BJ (cell line): ENCODE measurements around the gene GFER. TPM values are rescaled to one million over a fixed set of nuclear protein-coding genes. Genes with fewer than 3 reads are reported as not detected.

Experiments used
- CTCF ChIA-PET: fragments of 350-600 bp; formaldehyde crosslinking; extraction: SDS; loops from one replicate; lab custom pipeline; 2021; ENCODE audit warnings: antibody characterized with exemption, inconsistent platforms; lab: Yijun Ruan, JAX
- POLR2A ChIA-PET: fragments of 300-600 bp; sonication (Branson Sonifier 250); formaldehyde crosslinking; extraction: SDS; loops from one replicate; lab custom pipeline; 2021; ENCODE audit warnings: antibody characterized with exemption; lab: Charles Lee
- DNase-seq: peaks from one replicate; pipeline ENCODE4 v3.0.0-alpha.2; 2011; ENCODE audit warnings: low read depth
- H3K27me3 ChIP-seq: 2 replicates; pipeline ENCODE4 v1.6.0; 2011; ENCODE audit warnings: low read length; ENCODE audit not compliant: control insufficient read depth, insufficient read depth
- H3K36me3 ChIP-seq: 2 replicates; pipeline ENCODE4 v1.5.1; 2011; ENCODE audit warnings: low read length; ENCODE audit not compliant: control insufficient read depth, insufficient read depth
- H3K4me3 ChIP-seq: 2 replicates; pipeline ENCODE4 v1.5.1; 2011; ENCODE audit warnings: low read depth, mild to moderate bottlenecking, control low read depth, low read length
- polyA plus RNA-seq: library from polyadenylated mRNA; depleted of rRNA; stranded (reverse); fragments of >200 nt; gene quantifications from 2 replicates; pipeline ENCODE4 v1.2.3, GENCODE V29; 2011
- TF ChIP-seq, protein P1 (sequence below): IDR thresholded peaks from 2 replicates; pipeline ENCODE4 v1.5.1; 2011; ENCODE audit warnings: low read depth, mild to moderate bottlenecking, control low read depth, inconsistent platforms, low read length, moderate library complexity; ENCODE audit not compliant: insufficient read depth

The GFER gene
- polyA plus RNA-seq, 1 experiment = 19.8 TPM

- no peak for DNase-seq
- TF ChIP-seq, protein P1, sequence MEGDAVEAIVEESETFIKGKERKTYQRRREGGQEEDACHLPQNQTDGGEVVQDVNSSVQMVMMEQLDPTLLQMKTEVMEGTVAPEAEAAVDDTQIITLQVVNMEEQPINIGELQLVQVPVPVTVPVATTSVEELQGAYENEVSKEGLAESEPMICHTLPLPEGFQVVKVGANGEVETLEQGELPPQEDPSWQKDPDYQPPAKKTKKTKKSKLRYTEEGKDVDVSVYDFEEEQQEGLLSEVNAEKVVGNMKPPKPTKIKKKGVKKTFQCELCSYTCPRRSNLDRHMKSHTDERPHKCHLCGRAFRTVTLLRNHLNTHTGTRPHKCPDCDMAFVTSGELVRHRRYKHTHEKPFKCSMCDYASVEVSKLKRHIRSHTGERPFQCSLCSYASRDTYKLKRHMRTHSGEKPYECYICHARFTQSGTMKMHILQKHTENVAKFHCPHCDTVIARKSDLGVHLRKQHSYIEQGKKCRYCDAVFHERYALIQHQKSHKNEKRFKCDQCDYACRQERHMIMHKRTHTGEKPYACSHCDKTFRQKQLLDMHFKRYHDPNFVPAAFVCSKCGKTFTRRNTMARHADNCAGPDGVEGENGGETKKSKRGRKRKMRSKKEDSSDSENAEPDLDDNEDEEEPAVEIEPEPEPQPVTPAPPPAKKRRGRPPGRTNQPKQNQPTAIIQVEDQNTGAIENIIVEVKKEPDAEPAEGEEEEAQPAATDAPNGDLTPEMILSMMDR = no peak
- peaks cover 12% of the 10 kb centered on the region for H3K36me3 ChIP-seq
- POLR2A ChIA-PET = no interaction called here
- no peaks in the 10 kb centered on the region for H3K27me3 ChIP-seq
- CTCF ChIA-PET = no interaction called here
- H3K4me3 ChIP-seq = no peak overlapping the region
These were observed 45.4 kb downstream of the GFER start for GRCh38 chr16:2029350-2029749.

GRCh38 chr16:2030036-2030435 lies 46.0 kb downstream of the GFER start:
- Histone ChIP-seq H3K36me3 (peaks cover 12% of the 10 kb centered on the region), H3K4me3 (no peak overlapping the region), H3K27me3 (no peaks in the 10 kb centered on the region)
- ChIA-PET CTCF (interaction anchor here (0.5 to 0.8 kb wide), 2 partner anchors 26 to 35 kb away, joined by 3 read pairs; no protein-coding TSS in a partner anchor), POLR2A (no interaction called here)
- TF ChIP-seq, protein P1 = no peak
- DNase-seq = no peak

- peaks cover 14% of the 10 kb centered on the region for H3K36me3 ChIP-seq
- TF ChIP-seq, protein P1 = no peak
- ChIA-PET CTCF (interaction anchor here (2.3 kb wide), 1 partner anchor 109 kb away, joined by 4 read pairs; no protein-coding TSS in a partner anchor), POLR2A (no interaction called here)
- no peak for DNase-seq
- H3K4me3 ChIP-seq = no peak overlapping the region
- H3K27me3 ChIP-seq = no peaks in the 10 kb centered on the region
These were observed 47.1 kb downstream of the GFER start for GRCh38 chr16:2031081-2031577.

GRCh38 chr16:2032285-2033056 lies 48.5 kb downstream of the GFER start:
- DNase-seq = no peak
- TF ChIP-seq, protein P1 = no peak
- ChIA-PET CTCF (interaction anchor here (1.1 to 2.3 kb wide), 3 partner anchors 9 to 108 kb away, joined by 4 to 7 read pairs (median 5); no protein-coding TSS in a partner anchor), POLR2A (interaction anchor here (0.6 to 1.1 kb wide), 2 partner anchors 15 to 123 kb away, joined by 3 to 4 read pairs; partner anchors contain the start of genes NTHL1, TRAF7 and TSC2)
- H3K4me3 ChIP-seq = peak overlapping the region; percentile 47
- no peaks in the 10 kb centered on the region for H3K27me3 ChIP-seq
- H3K36me3 ChIP-seq = peaks cover 27% of the 10 kb centered on the region
